Stimulated activated naive CD8-positive, alpha-beta T cell treated with anti-CD3 and anti-CD28 coated beads, Interleukin-15, amount 100 ng/mL, for 72 hours (primary cell): ENCODE results near the gene OR9Q1.

Experiments
- ATAC-seq: fragments of 150-1000 bp; cut with Tn5 transposase; 2 replicates; pipeline ENCODE4 v1.10.0; 2021; ENCODE audit warnings: mild to moderate bottlenecking, moderate library complexity
- DNase-seq, 2 donors: peaks; one replicate each; pipeline ENCODE4 v3.0.0; 2021 to 2022
- H3K27ac Mint-ChIP-seq, 2 donors: one replicate each; pipeline ENCODE4 v1.8.0; 2022; ENCODE audit warnings: mild to moderate bottlenecking in 2 of 2, mixed read lengths in 2 of 2, moderate library complexity in 2 of 2
- H3K27me3 Mint-ChIP-seq: one replicate; pipeline ENCODE4 v1.8.0; 2022; ENCODE audit warnings: mixed read lengths
- H3K4me1 Mint-ChIP-seq: one replicate; pipeline ENCODE4 v1.8.0; 2022; ENCODE audit warnings: mild to moderate bottlenecking, mixed read lengths
- H3K4me3 Mint-ChIP-seq, 2 donors: one replicate each; pipeline ENCODE4 v1.8.0; 2022; ENCODE audit warnings: mild to moderate bottlenecking in 2 of 2, mixed read lengths in 2 of 2, moderate library complexity in 1 of 2
- H3K9me3 Mint-ChIP-seq, 2 donors: one replicate each; pipeline ENCODE4 v1.8.0; 2022; ENCODE audit warnings: mixed read lengths in 2 of 2

OR9Q1 gene

GRCh38 chr11:58222721-58223120, 199.0 kb downstream of the OR9Q1 start:
- Mint-ChIP-seq H3K27me3 (peaks cover 1% of the 10 kb centered on the region), H3K4me3 (no peak overlapping the region), H3K27ac (no peak overlapping the region), H3K9me3 (peaks cover 0 to 1% of the 10 kb centered on the region in 2 donors), H3K4me1 (no peaks in the 10 kb centered on the region)
- no peak for DNase-seq
- no peak for ATAC-seq

GRCh38 chr11:58227956-58228615, 204.4 kb downstream of the OR9Q1 start:
- Mint-ChIP-seq H3K9me3 (peaks cover 8 to 10% of the 10 kb centered on the region in 2 donors), H3K27me3 (peaks cover 7% of the 10 kb centered on the region), H3K4me1 (no peaks in the 10 kb centered on the region), H3K27ac (peak overlapping the region in 1 of 2 donors; percentile 30), H3K4me3 (no peak overlapping the region)
- DNase-seq (no peak), ATAC-seq (no peak)
